Adipose tissue (tissue), 3 donors: ENCODE results near the gene JPH3. TPM values are rescaled to one million over a fixed set of nuclear protein-coding genes. Genes with fewer than 3 reads are reported as not detected.
"Not testable (repeated sequence)": the region's sequence is repeated elsewhere in the genome, so short reads cannot be mapped to it uniquely, and the experiment has no call there.

Experiments
- H3K27ac ChIP-seq: one replicate; pipeline ENCODE4 v1.5.1; 2013; ENCODE audit warnings: low read depth, low read length
- WGBS, 3 donors: extraction: QIAGEN DNeasy Blood & Tissue Kit; methylation state at CpG; one replicate each; pipeline ENCODE4 v1.1.7; 2013; 5-methylcytosine and 5-hydroxymethylcytosine counted together
- polyA plus RNA-seq, 3 donors: library from polyadenylated mRNA; stranded (reverse); fragments of 200-250 nt; gene quantifications; one replicate each; pipeline ENCODE4 v1.2.3, GENCODE V29; 2013
- donor health status: healthy with polysubstance abuse.
- donor health status: Bipolar disorder and iron deficiency.
- donor health status: healthy.

The JPH3 gene
- polyA plus RNA-seq, 3 donors, result 0.07 to 0.17 TPM; not detected in 1

- 93 to 95% (median 95%) methylated on average over 12 of the region's 12 CpGs for WGBS, 3 donors
- no peak overlapping the region for H3K27ac ChIP-seq
Measured at GRCh38 chr16:87710887-87711286, 108.6 kb downstream of the JPH3 start.

GRCh38 chr16:87712184-87712762 lies 110.0 kb downstream of the JPH3 start:
- 90 to 92% (median 91%) methylated on average over 14 of the region's 14 CpGs for WGBS, 3 donors
- no peak overlapping the region for H3K27ac ChIP-seq

GRCh38 chr16:87713451-87714229 lies 111.3 kb downstream of the JPH3 start:
- 87 to 91% (median 87%) methylated on average over 19 of the region's 19 CpGs for WGBS, 3 donors
- H3K27ac ChIP-seq, result no peak overlapping the region

GRCh38 chr16:87715231-87715630 lies 112.9 kb downstream of the JPH3 start:
- 95 to 97% (median 95%) methylated on average over 16 of the region's 16 CpGs for WGBS, 3 donors
- no peak overlapping the region for H3K27ac ChIP-seq

- no peak overlapping the region for H3K27ac ChIP-seq
- WGBS, 3 donors, result 95 to 96% (median 96%) methylated on average over 12 of the region's 12 CpGs
Measured at GRCh38 chr16:87715658-87716057, 113.3 kb downstream of the JPH3 start.

GRCh38 chr16:87718831-87719230 lies 116.5 kb downstream of the JPH3 start:
- 93 to 99% (median 98%) methylated on average over 24 to 28 of the region's 28 CpGs for WGBS, 3 donors
- not testable (repeated sequence) for H3K27ac ChIP-seq

GRCh38 chr16:87720446-87720845 lies 118.1 kb downstream of the JPH3 start:
- H3K27ac ChIP-seq, result no peak overlapping the region
- WGBS, 3 donors, result 96% methylated on average over 24 of the region's 24 CpGs

- no peak overlapping the region for H3K27ac ChIP-seq
- 83 to 86% (median 85%) methylated on average over 33 of the region's 33 CpGs for WGBS, 3 donors
Measured at GRCh38 chr16:87721622-87722585, 119.6 kb downstream of the JPH3 start.

- WGBS, 3 donors, result 90 to 96% (median 94%) methylated on average over 14 to 19 of the region's 19 CpGs
- no peak overlapping the region for H3K27ac ChIP-seq
Measured at GRCh38 chr16:87722590-87723225, 120.4 kb downstream of the JPH3 start.

- no peak overlapping the region for H3K27ac ChIP-seq
- WGBS, 3 donors, result 43 to 61% (median 48%) methylated on average over 12 of the region's 12 CpGs
Measured at GRCh38 chr16:87723226-87723623, 120.9 kb downstream of the JPH3 start.

- no peak overlapping the region for H3K27ac ChIP-seq
- whole genome bisulfite sequencing, 3 donors, result 87 to 92% (median 90%) methylated on average over 19 of the region's 19 CpGs
Measured at GRCh38 chr16:87724490-87725291, 122.4 kb downstream of the JPH3 start.

- H3K27ac ChIP-seq, result no peak overlapping the region
- 84 to 89% (median 85%) methylated on average over 26 to 28 of the region's 28 CpGs for WGBS, 3 donors
Measured at GRCh38 chr16:87725596-87726235, 123.4 kb downstream of the JPH3 start.

- 96 to 97% (median 97%) methylated on average over 24 to 32 of the region's 40 CpGs for WGBS, 3 donors
- H3K27ac ChIP-seq, result not testable (repeated sequence)
Measured at GRCh38 chr16:87726577-87726976, 124.3 kb downstream of the JPH3 start.

GRCh38 chr16:87727346-87727745 lies 125.0 kb downstream of the JPH3 start:
- 94 to 95% (median 95%) methylated on average over 16 of the region's 16 CpGs for WGBS, 3 donors
- no peak overlapping the region for H3K27ac ChIP-seq

- H3K27ac ChIP-seq, result no peak overlapping the region
- WGBS, 3 donors, result 82 to 92% (median 83%) methylated on average over 12 of the region's 12 CpGs
Measured at GRCh38 chr16:87728026-87728425, 125.7 kb downstream of the JPH3 start.

GRCh38 chr16:87729266-87729954 lies 127.1 kb downstream of the JPH3 start:
- 93 to 94% (median 94%) methylated on average over 17 of the region's 17 CpGs for WGBS, 3 donors
- H3K27ac ChIP-seq, result no peak overlapping the region

- no peak overlapping the region for H3K27ac ChIP-seq
- WGBS, 3 donors, result 97 to 98% (median 97%) methylated on average over 13 of the region's 13 CpGs
Measured at GRCh38 chr16:87731607-87732006, 129.3 kb downstream of the JPH3 start.
